GM12872 (cell line): ENCODE results near the gene TMCC1.

Source experiments
- TF ChIP-seq, protein P1 (sequence below): IDR thresholded peaks from 3 replicates; pipeline ENCODE4 v1.5.1; 2011; ENCODE audit warnings: low read depth, mild to moderate bottlenecking, low read length, moderate library complexity; ENCODE audit not compliant: insufficient read depth

Gene TMCC1

DNA sequence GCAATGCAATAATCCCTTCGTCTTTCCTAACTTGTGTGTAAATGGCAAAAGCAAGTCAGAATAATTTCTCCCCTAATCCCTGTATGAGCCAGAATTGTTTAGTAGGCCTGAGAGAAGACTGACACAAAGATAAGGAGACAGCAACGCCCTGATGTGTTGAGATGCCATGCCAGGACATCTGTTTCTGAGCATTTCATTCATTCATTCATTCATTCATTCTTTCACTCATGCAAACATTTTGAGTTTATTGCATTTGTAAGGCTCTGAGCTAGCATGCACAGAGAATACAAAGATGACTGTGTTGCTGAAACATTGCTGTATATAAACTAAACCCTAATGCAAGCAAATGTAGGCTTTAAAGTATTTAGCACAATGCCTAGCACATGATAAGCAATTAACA lies 127.4 kb downstream of the TMCC1 start:
- TF ChIP-seq, protein P1, sequence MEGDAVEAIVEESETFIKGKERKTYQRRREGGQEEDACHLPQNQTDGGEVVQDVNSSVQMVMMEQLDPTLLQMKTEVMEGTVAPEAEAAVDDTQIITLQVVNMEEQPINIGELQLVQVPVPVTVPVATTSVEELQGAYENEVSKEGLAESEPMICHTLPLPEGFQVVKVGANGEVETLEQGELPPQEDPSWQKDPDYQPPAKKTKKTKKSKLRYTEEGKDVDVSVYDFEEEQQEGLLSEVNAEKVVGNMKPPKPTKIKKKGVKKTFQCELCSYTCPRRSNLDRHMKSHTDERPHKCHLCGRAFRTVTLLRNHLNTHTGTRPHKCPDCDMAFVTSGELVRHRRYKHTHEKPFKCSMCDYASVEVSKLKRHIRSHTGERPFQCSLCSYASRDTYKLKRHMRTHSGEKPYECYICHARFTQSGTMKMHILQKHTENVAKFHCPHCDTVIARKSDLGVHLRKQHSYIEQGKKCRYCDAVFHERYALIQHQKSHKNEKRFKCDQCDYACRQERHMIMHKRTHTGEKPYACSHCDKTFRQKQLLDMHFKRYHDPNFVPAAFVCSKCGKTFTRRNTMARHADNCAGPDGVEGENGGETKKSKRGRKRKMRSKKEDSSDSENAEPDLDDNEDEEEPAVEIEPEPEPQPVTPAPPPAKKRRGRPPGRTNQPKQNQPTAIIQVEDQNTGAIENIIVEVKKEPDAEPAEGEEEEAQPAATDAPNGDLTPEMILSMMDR, result no peak

DNA sequence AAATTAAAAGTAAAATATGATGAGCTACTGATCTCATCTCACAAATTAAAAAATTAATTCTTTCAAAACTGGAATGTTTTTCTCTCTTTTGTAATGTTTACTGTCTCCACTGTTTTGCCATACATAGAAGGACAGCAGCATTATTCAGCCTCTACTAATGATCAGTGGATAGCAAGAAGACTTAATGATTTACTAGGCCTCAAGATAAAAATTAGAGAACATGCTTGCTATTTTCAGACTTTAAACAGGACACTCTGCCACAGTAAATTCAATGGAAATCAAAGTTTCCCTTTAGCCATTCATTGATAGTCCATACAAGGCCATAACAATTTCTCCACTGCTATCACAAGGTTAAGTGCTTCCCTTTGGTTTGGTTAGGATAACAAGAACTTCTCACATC lies 129.4 kb downstream of the TMCC1 start:
- TF ChIP-seq, protein P1, result no peak

DNA sequence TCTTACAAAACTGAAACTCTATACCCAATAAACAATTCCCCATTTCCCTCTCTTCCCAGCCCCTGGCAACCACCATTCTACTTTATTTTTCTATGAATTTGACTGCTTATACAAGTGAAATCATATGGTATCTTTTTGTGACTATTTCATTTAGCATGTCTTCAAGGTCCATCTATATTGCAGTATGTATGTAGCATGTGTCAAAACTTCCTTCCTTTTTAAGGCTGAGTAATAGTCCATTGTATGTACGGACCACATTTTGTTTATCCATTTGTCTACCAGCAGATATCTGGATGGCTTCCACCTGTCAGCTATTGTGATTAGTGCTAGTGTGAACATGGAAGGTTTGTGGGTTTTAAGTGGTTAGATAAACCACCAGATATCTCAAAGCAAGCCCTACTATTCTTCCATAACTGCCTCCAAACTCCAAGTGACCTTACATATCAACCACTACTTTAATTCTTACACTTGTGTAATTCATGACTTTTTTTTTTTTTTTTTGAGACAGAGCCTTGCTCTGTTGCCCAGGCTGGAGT lies 134.7 kb downstream of the TMCC1 start:
- TF ChIP-seq, protein P1, result no peak

DNA sequence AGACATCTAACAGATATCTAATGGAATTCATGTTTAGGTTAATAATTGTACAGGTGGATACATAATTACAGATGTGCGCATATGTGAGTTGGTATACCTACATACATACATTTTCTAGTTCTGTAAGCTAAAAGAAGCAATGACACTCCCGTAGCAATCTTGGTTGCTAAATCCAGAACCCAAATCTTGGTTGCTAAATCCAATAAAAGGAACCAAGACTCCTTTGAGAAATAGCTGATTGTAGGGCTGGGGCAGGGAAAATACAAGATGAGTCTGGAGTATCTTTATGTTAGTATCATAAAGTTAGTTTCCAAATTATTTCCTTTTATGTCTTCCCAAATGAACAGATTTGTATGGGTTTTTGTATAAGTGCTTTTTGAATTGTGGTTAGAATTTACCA lies 135.2 kb downstream of the TMCC1 start:
- TF ChIP-seq, protein P1, result no peak

DNA sequence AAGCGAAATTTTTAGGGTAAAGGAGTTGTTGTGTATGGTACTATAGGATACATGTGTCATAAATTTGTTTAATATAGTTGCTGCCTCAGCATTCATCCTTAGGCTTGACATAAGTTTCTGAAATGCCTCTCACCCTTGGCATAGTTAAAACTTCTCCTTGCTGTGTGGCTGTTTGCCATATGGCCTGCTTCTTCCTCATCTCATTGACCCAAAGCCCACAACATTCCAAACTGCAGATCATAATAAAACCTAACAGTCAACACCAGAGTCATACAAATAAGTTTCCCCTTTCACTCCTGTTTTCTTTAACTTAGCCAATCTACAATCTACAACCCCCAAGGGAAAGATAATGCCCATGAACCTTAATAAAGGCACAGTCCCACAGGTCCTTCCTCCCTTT lies 136.6 kb downstream of the TMCC1 start:
- TF ChIP-seq, protein P1, result no peak

DNA sequence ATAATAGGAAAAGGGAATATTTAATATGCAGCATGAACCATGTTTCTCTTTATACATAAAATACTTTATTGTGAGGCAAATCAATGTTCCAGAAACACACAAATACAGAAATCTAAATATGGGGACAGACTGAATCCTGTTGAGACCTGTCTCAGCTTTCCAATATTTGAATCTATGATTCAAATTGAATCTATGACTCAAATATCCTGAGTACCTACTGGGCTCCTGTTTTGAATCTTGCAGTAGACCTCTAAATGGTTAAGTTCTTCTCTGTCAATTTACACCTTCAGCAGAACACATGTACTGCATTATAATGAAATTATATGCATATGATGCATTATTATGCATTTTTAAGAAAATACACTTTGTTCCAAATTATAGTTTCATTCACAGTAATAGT lies 143.8 kb downstream of the TMCC1 start:
- TF ChIP-seq, protein P1, result no peak

DNA sequence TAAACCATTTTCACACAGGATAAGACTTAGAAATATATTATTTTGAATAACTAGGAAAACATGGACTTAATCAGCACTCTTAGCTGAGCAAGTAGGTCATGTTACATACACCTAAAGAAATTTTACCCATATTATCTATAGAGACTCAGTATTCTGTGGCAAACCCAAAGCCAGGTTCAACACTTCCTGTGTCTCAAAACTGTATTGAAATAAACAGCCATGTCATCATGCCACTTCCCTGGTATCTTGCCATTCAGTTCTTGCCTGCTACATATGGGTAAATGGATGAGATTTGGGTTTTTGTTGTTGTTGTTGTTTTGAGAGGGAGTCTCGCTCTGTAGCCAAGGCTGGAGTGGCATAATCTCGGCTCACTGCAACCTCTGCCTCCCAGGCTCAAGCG lies 145.5 kb downstream of the TMCC1 start:
- TF ChIP-seq, protein P1, result no peak
